GM12892 (cell line): ENCODE measurements around the gene B3GNT9.
A peak's percentile ranks its signal among the peaks of the same experiment; 100 is the strongest.

Experiments used
- DNase-seq: peaks from one replicate; pipeline ENCODE4 v3.0.0; 2011; ENCODE audit not compliant: insufficient read length
- FAIRE-seq: peaks from 2 replicates; lab custom pipeline; 2011; peaks lifted over from hg19 to GRCh38; lab: Jason Lieb, UNC
- POLR2A ChIP-seq: IDR thresholded peaks from 2 replicates; pipeline ENCODE4 v1.6.1; 2011; ENCODE audit warnings: low read depth, low read length, control low read depth
- POLR2AphosphoS5 ChIP-seq: IDR thresholded peaks from 2 replicates; pipeline ENCODE4 v1.6.1; 2011; ENCODE audit warnings: low read depth, low read length, control low read depth
- TAF1 ChIP-seq: IDR thresholded peaks from 2 replicates; pipeline ENCODE4 v1.6.1; 2011; ENCODE audit warnings: low read depth, mild to moderate bottlenecking, control low read depth, low read length, borderline replicate concordance

B3GNT9 gene

DNA sequence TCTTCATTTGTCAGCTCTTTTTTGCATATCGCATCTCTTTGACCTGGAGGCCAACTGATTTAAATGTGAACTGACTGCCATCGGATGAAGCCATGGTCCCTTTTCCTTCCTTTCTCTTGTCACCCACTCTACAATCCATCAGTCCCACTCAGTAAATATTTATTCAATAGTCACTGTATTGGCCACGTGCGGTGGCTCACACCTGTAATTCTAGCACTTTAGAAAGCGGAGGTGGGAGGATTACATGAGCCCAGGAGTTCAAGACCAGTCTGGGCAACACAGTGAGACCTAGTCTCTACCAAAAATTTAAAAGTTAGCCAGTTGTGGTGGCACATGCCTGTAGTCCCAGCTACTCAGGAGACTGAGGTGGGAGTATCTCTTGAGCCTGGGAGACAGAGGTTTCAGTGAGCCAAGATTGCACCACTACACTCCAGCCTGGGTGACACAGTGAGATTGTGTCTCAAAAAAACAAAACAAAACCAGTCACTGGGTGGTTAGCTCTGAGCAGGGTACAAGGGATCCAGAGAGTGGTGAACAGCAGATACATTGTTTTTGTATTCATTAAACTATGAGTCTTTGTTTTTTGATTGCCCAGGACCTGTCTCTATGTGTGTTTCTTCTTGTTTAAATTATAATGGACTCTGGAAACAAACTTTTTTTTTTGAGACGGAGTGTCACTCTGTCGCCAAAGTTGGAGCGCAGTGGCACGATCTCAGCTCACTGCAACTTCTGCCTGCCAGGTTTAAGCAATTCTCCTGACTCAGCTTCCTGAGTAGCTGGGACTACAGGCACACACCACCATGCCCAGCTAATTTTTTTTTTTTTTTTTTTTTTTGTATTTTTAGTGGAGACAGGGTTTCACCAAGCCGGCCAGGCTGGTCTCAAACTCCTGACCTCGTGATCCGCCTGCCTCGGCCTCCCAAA is 34.1 kb downstream of the B3GNT9 start:
- no peak for FAIRE-seq

DNA sequence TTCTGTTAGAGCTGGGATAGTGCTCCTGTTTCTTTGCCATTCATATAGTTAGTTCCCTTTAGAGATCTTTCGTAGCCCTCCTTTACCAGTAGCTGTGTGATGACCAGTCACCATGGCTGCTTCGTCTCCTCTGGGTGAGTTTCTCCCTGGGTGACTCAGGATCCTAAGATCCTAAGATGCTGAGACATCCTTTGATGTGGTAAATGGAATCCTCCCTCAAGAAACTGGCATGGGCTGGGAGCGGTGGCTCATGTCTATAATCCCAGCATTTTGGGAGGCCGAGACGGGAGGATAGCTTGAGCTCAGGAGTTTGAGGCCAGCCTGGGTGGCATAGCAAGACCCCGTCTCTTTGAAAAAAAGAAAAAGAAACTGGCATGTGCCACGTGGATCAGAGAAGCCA is 35.2 kb downstream of the B3GNT9 start:
- TF ChIP-seq POLR2A (no peak), TAF1 (no peak), POLR2AphosphoS5 (no peak)
- FAIRE-seq (no peak), DNase-seq (no peak)

More for the DNA sequence above, 34.1 kb downstream of the B3GNT9 start:
- no peak for DNase-seq
- TF ChIP-seq POLR2A (no peak), POLR2AphosphoS5 (no peak), TAF1 (no peak)

GRCh38 chr16:67114793-67115192 is 36.0 kb downstream of the B3GNT9 start:
- DNase-seq: no peak
- TF ChIP-seq POLR2A (no peak), TAF1 (no peak), POLR2AphosphoS5 (no peak)
- no peak for FAIRE-seq

GRCh38 chr16:67112591-67113399 is 38.0 kb downstream of the B3GNT9 start:
- TF ChIP-seq POLR2AphosphoS5: no peak
- TF ChIP-seq TAF1: no peak
- TF ChIP-seq POLR2A: no peak
- FAIRE-seq: no peak
- no peak for DNase-seq

- no peak for DNase-seq
- no peak for FAIRE-seq
- TF ChIP-seq TAF1: no peak
- no peak for TF ChIP-seq POLR2AphosphoS5
- TF ChIP-seq POLR2A: no peak
Observed at GRCh38 chr16:67111951-67112444, 38.8 kb downstream of the B3GNT9 start.

- peak; percentile 97 for DNase-seq
- TF ChIP-seq TAF1 (no peak), POLR2A (peak; percentile 61; the same call in 1 of the 2 replicates), POLR2AphosphoS5 (peak; percentile 58; the same call in 1 of the 2 replicates)
- FAIRE-seq: peak; percentile 95
Observed at GRCh38 chr16:67109407-67110135, 41.2 kb downstream of the B3GNT9 start, which contains the start of gene PHAF1. Gene PHAF1, plus strand, starts transcription at chr16:67109941. Its CDS starts 235 bp downstream, at chr16:67110176.

- TF ChIP-seq TAF1: no peak
- FAIRE-seq (no peak), DNase-seq (no peak)
Observed at GRCh38 chr16:67108931-67109406, 41.8 kb downstream of the B3GNT9 start.

DNA sequence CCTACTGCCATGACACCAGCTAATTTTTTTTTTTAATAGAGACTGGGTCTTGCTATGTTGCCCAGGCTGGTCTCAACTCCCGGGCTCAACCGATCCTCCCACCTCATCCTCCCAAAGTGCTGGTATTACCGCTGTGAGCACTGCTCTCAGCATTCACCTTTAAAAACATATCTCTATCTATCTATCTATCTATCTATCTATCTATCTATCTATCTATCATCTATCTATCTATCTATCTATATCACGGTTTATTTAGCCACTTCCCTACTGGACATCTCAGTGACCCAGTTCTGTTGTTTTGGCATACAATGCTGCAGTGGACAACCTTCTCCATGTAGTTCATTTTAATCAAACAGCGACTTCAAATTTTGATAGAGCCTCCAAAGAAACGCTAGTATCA is 42.3 kb downstream of the B3GNT9 start:
- FAIRE-seq: no peak
- DNase-seq: no peak
- no peak for TF ChIP-seq POLR2AphosphoS5
- no peak for TF ChIP-seq POLR2A
- no peak for TF ChIP-seq TAF1

- TF ChIP-seq POLR2AphosphoS5 (no peak), POLR2A (no peak), TAF1 (no peak)
- FAIRE-seq: no peak
- no peak for DNase-seq
Observed at GRCh38 chr16:67105881-67106280, 44.9 kb downstream of the B3GNT9 start.

DNA sequence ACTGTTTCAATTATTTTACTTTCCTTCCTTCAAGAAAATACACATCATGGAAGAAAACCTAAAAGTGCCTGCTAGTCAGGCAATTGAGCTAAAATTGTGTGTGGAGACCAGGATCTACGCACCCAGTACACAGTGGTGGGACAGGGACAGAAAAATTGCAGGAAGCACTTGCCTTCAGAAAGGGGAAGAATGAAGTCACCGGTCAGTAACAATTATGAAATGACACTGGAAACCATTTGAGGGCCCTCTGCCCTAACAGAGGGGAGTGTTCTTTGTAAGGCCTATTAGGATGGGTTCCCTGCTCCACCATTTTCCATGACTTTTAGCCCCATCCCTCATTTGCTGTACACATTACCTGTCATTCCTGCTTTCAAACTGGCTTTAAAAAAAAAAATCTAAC is 45.6 kb downstream of the B3GNT9 start:
- TF ChIP-seq TAF1 (no peak), POLR2A (no peak), POLR2AphosphoS5 (no peak)
- DNase-seq (no peak), FAIRE-seq (no peak)
